Osteoblast (primary cell): Measurements from ENCODE around the gene GHRHR. TPM values are rescaled to one million over a fixed set of nuclear protein-coding genes. Genes with fewer than 3 reads are reported as not detected.

Experiments used
- DNase-seq: peaks from one replicate; pipeline ENCODE4 v3.0.0; 2011; ENCODE audit warnings: low spot score, mixed read lengths; ENCODE audit not compliant: insufficient read length; ENCODE audit errors: missing footprints
- H2AFZ ChIP-seq: 2 replicates; pipeline ENCODE4 v1.6.0; 2011; ENCODE audit warnings: mild to moderate bottlenecking, low read length
- H3K27ac ChIP-seq: 2 replicates; pipeline ENCODE4 v1.5.1; 2011; ENCODE audit warnings: mild to moderate bottlenecking, low read depth, low read length, moderate library complexity
- H3K27me3 ChIP-seq: 2 replicates; pipeline ENCODE4 v1.6.0; 2012; ENCODE audit warnings: mild to moderate bottlenecking, control low read depth, inconsistent platforms, low read length, moderate library complexity; ENCODE audit not compliant: insufficient read depth
- H3K36me3 ChIP-seq: 2 replicates; pipeline ENCODE4 v1.5.1; 2011; ENCODE audit warnings: mild to moderate bottlenecking, low read length, control low read depth, moderate library complexity; ENCODE audit not compliant: insufficient read depth
- H3K4me1 ChIP-seq: 2 replicates; pipeline ENCODE4 v1.5.1; 2011; ENCODE audit warnings: mild to moderate bottlenecking, low read length, control low read depth, moderate library complexity; ENCODE audit not compliant: insufficient read depth
- H3K4me2 ChIP-seq: 2 replicates; pipeline ENCODE4 v1.6.0; 2011; ENCODE audit warnings: mild to moderate bottlenecking, low read length; ENCODE audit not compliant: insufficient read depth
- H3K4me3 ChIP-seq: fragments of 200-600 bp; sonication (generic); 3 replicates; pipeline ENCODE4 v1.5.1; 2012; ENCODE audit warnings: mild to moderate bottlenecking, low read length, inconsistent platforms; ENCODE audit not compliant: insufficient read depth
- H3K79me2 ChIP-seq: 2 replicates; pipeline ENCODE4 v1.6.0; 2012; ENCODE audit warnings: mild to moderate bottlenecking, low read length, control low read depth, inconsistent platforms; ENCODE audit not compliant: insufficient read depth
- H3K9me3 ChIP-seq: 2 replicates; pipeline ENCODE4 v1.5.1; 2011; ENCODE audit warnings: low read depth, low read length, control low read depth
- H4K20me1 ChIP-seq: 2 replicates; pipeline ENCODE4 v1.6.0; 2012; ENCODE audit warnings: mild to moderate bottlenecking, low read length, control low read depth; ENCODE audit not compliant: insufficient read depth
- total RNA-seq: library from RNA; depleted of rRNA; stranded (reverse); fragments of >200 nt; gene quantifications from 2 replicates; pipeline ENCODE4 v1.2.3, GENCODE V29; 2012
- TF ChIP-seq, protein P1 (sequence below): IDR thresholded peaks from 2 replicates; pipeline ENCODE4 v1.5.1; 2011; ENCODE audit warnings: mild to moderate bottlenecking, low read depth, low read length, moderate library complexity; ENCODE audit errors: extremely low read depth

GHRHR gene
- total RNA-seq, 1 donor = not detected

DNA sequence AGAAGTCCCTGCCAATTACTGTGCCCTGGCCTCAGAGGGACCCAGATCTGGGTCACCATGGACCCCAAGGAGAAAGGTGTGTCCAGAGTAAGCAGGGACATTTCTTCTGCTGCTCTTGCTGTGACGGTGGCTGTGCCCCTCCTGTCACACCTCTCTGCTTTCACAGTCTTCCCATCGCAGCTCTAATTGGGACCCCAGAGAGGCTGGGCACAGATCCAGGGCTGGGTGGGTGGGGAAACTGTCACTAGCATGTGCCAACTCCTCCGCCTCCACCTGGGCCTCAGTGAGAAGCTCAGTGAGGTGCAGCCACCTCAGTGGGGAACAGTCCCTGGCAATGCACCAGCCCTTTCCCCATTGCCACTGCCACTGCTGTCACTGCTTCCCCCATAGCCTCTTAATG, 51.1 kb downstream of the GHRHR start:
- TF ChIP-seq, protein P1, sequence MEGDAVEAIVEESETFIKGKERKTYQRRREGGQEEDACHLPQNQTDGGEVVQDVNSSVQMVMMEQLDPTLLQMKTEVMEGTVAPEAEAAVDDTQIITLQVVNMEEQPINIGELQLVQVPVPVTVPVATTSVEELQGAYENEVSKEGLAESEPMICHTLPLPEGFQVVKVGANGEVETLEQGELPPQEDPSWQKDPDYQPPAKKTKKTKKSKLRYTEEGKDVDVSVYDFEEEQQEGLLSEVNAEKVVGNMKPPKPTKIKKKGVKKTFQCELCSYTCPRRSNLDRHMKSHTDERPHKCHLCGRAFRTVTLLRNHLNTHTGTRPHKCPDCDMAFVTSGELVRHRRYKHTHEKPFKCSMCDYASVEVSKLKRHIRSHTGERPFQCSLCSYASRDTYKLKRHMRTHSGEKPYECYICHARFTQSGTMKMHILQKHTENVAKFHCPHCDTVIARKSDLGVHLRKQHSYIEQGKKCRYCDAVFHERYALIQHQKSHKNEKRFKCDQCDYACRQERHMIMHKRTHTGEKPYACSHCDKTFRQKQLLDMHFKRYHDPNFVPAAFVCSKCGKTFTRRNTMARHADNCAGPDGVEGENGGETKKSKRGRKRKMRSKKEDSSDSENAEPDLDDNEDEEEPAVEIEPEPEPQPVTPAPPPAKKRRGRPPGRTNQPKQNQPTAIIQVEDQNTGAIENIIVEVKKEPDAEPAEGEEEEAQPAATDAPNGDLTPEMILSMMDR = no peak
- no peak overlapping the region for H2AFZ ChIP-seq

DNA sequence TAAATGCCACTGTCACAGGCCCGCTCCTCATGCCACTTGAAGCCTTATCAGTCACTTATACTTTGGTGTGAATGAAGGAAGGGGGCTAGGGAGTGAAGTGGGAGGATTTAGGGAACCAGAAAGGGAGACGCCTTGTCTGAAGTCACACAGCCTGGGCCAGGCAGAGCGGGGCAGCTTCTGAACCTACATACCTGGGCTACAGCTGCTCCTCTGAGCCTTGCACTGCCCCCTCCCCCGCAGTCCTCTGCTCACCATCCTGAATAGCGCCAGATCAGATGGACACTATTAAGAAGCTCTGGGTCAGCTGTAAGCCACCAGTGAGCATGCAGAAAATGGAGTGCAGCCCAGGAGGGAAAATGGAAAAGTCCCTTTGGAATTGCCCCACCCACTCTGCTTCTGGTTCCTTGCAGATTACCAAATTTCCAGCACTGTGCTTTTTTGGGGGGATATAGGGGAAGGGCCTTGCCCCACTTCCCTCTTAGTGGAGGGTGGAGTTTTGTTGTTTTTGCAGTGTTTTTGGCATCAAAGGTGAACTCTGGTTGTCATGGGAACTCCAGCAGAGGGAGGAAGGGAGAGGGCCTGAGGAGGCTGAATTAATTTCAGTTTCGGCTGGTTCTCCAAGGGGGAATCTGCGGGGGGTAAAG, 53.4 kb downstream of the GHRHR start:
- H3K27me3 ChIP-seq = no peaks in the 10 kb centered on the region
- no peak overlapping the region for H3K4me3 ChIP-seq
- H3K36me3 ChIP-seq = no peaks in the 10 kb centered on the region
- DNase-seq = peak; percentile 55
- H3K4me1 ChIP-seq = no peaks in the 10 kb centered on the region
- no peak overlapping the region for H3K4me2 ChIP-seq
- no peaks in the 10 kb centered on the region for H4K20me1 ChIP-seq
- TF ChIP-seq, protein P1 = no peak
- H3K27ac ChIP-seq = no peak overlapping the region
- no peaks in the 10 kb centered on the region for H3K79me2 ChIP-seq
- no peaks in the 10 kb centered on the region for H3K9me3 ChIP-seq
- H2AFZ ChIP-seq = no peak overlapping the region

More for the DNA sequence above, 51.1 kb downstream of the GHRHR start:
- H3K4me2 ChIP-seq = no peak overlapping the region
- no peak for DNase-seq
- no peaks in the 10 kb centered on the region for H3K36me3 ChIP-seq
- no peaks in the 10 kb centered on the region for H4K20me1 ChIP-seq
- no peak overlapping the region for H3K27ac ChIP-seq
- no peaks in the 10 kb centered on the region for H3K79me2 ChIP-seq
- no peaks in the 10 kb centered on the region for H3K9me3 ChIP-seq
- peaks cover 4% of the 10 kb centered on the region for H3K27me3 ChIP-seq
- no peak overlapping the region for H3K4me3 ChIP-seq
- H3K4me1 ChIP-seq = no peaks in the 10 kb centered on the region

DNA sequence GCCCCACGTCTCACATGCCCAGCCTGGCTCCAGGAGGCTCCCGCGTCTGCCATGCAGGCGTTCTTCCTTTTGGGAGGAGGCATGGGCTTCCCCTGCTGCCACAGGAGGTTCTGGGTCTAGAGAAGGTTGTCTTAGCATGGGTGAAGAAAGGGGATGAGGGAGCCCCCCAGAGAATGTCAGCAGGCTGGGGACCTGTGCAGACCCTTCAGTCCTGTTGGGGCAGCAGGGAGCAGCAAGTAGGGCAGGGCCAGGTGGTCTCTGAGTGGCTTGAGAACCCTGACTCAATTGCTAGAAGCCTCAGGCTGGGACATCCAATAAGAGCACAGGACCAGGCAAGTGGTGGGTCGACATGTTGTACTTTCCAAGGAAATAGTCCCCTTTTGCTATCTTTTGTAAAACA, 54.0 kb downstream of the GHRHR start:
- DNase-seq = peak; percentile 68
- no peak overlapping the region for H3K27ac ChIP-seq
- H3K4me2 ChIP-seq = no peak overlapping the region
- no peaks in the 10 kb centered on the region for H3K79me2 ChIP-seq
- TF ChIP-seq, protein P1 = no peak
- no peak overlapping the region for H2AFZ ChIP-seq
- no peaks in the 10 kb centered on the region for H3K9me3 ChIP-seq
- no peaks in the 10 kb centered on the region for H3K36me3 ChIP-seq
- H4K20me1 ChIP-seq = no peaks in the 10 kb centered on the region
- no peak overlapping the region for H3K4me3 ChIP-seq
- H3K4me1 ChIP-seq = no peaks in the 10 kb centered on the region
- no peaks in the 10 kb centered on the region for H3K27me3 ChIP-seq

DNA sequence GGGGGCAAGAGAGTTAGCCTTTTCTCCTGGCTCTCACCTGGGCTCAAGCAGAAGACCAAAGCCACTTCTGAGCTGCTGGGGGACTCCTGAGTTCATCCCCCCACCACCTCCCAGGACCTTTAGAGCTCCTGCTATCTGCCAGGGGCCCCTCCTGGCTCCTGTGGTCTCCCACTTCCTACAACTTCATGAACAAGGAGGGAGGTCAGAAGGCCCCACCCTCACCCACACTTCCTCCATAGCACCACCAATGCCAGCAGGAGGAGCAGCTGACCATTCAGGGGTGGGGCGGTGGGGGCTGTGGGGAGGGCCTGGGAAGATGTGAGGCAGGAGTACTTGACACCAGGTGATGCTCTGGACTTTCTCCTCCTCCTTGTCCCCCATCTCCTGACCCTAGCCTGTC, 55.8 kb downstream of the GHRHR start:
- no peaks in the 10 kb centered on the region for H3K27me3 ChIP-seq
- TF ChIP-seq, protein P1 = no peak
- DNase-seq = no peak

More for the DNA sequence above, 55.8 kb downstream of the GHRHR start:
- Histone ChIP-seq H2AFZ (no peak overlapping the region), H3K36me3 (no peaks in the 10 kb centered on the region), H3K4me2 (no peak overlapping the region), H3K9me3 (no peaks in the 10 kb centered on the region), H3K4me3 (no peak overlapping the region), H3K79me2 (no peaks in the 10 kb centered on the region), H3K27ac (no peak overlapping the region), H4K20me1 (no peaks in the 10 kb centered on the region), H3K4me1 (no peaks in the 10 kb centered on the region)
